ENCODE results near the gene FYCO1. TPM values are rescaled to one million over a fixed set of nuclear protein-coding genes. Genes with fewer than 3 reads are reported as not detected.

The FYCO1 gene
- total and polyA plus RNA-seq, 8 donors = 19.0 to 42.7 (median 20.4) TPM

- Histone ChIP-seq H3K36me3 (peaks cover 3 to 99% of the 10 kb centered on the region in 2 donors), H3K27me3 (no peaks in the 10 kb centered on the region)
- no peak for TF ChIP-seq CTCF (IDR thresholded peaks at IDR 0.05)
Measured at GRCh38 chr3:45965253-45965652, 30.4 kb downstream of the FYCO1 start.

GRCh38 chr3:45964139-45964538 is 31.5 kb downstream of the FYCO1 start:
- peaks cover 0 to 17% of the 10 kb centered on the region in 2 donors for H3K4me1 ChIP-seq
- H3K27me3 ChIP-seq = no peaks in the 10 kb centered on the region
- TF ChIP-seq CTCF (IDR thresholded peaks at IDR 0.05) = no peak
- H3K27ac ChIP-seq = no peak overlapping the region
- H3K9me3 ChIP-seq = no peaks in the 10 kb centered on the region
- no peak for ATAC-seq
- H3K36me3 ChIP-seq = peaks cover 3 to 99% of the 10 kb centered on the region in 2 donors
- intact Hi-C loops (cut with DNase I) = no loop called here
- no peak overlapping the region for H3K4me3 ChIP-seq
- no peak for DNase-seq

More at GRCh38 chr3:45965253-45965652, 30.4 kb downstream of the FYCO1 start:
- peaks cover 0 to 17% of the 10 kb centered on the region in 2 donors for H3K4me1 ChIP-seq
- no peak for DNase-seq
- H3K9me3 ChIP-seq = no peaks in the 10 kb centered on the region
- no peak overlapping the region for H3K27ac ChIP-seq
- H3K4me3 ChIP-seq = no peak overlapping the region
- ATAC-seq = no peak
- intact Hi-C loops (cut with DNase I) = no loop called here

- H3K36me3 ChIP-seq = peaks cover 0 to 99% of the 10 kb centered on the region in 2 donors
- no peak for TF ChIP-seq CTCF (IDR thresholded peaks at IDR 0.05)
- peaks cover 0 to 17% of the 10 kb centered on the region in 2 donors for H3K4me1 ChIP-seq
- H3K4me3 ChIP-seq = no peak overlapping the region
- no peaks in the 10 kb centered on the region for H3K9me3 ChIP-seq
- intact Hi-C loops (cut with DNase I) = no loop called here
- H3K27me3 ChIP-seq = no peaks in the 10 kb centered on the region
- no peak overlapping the region for H3K27ac ChIP-seq
- ATAC-seq (no peak), DNase-seq (no peak)
Measured at GRCh38 chr3:45962033-45962432, 33.6 kb downstream of the FYCO1 start.

GRCh38 chr3:45960289-45960688 is 35.3 kb downstream of the FYCO1 start:
- Histone ChIP-seq H3K4me1 (peaks cover 0 to 11% of the 10 kb centered on the region in 2 donors), H3K4me3 (no peak overlapping the region), H3K9me3 (no peaks in the 10 kb centered on the region), H3K27ac (no peak overlapping the region), H3K27me3 (no peaks in the 10 kb centered on the region), H3K36me3 (peaks cover 0 to 99% of the 10 kb centered on the region in 2 donors)
- no peak for TF ChIP-seq CTCF (IDR thresholded peaks at IDR 0.05)
- DNase-seq (no peak), ATAC-seq (peak; percentile 64)
- intact Hi-C loops (cut with DNase I) = no loop called here

GRCh38 chr3:45959201-45959600 is 36.4 kb downstream of the FYCO1 start:
- no peak overlapping the region for H3K27ac ChIP-seq
- H3K4me3 ChIP-seq = no peak overlapping the region
- H3K27me3 ChIP-seq = no peaks in the 10 kb centered on the region
- TF ChIP-seq CTCF (IDR thresholded peaks at IDR 0.05) = no peak
- H3K9me3 ChIP-seq = no peaks in the 10 kb centered on the region
- intact Hi-C loops (cut with DNase I) = no loop called here
- peaks cover 0 to 99% of the 10 kb centered on the region in 2 donors for H3K36me3 ChIP-seq
- no peak for DNase-seq
- H3K4me1 ChIP-seq = peaks cover 0 to 4% of the 10 kb centered on the region in 2 donors
- no peak for ATAC-seq

Data from left lung (tissue), 10 donors.